ENCODE measurements around the gene TRPM5. TPM values are rescaled to one million over a fixed set of nuclear protein-coding genes. Genes with fewer than 3 reads are reported as not detected.

TRPM5 gene
- total and polyA plus RNA-seq, 2 of the 8 experiments (the other 6 are each of a cell fraction or from before 2014, with no cell fraction given), result 0.02 TPM; not detected in 1

- TF ChIP-seq KDM5A (IDR thresholded peaks at IDR 0.05; ENCODE audit: low read length) (no peak), HDAC6 (IDR thresholded peaks at IDR 0.05; ENCODE audit: low read depth, low read length) (no peak)
These were observed 26.2 kb upstream of the TRPM5 start (continued) for GRCh38 chr11:2470495-2470894.

Data from H1 (cell line).